Esophagus muscularis mucosa (tissue), 3 donors: Measurements from ENCODE around the gene CDH2.

Experiments
- POLR2AphosphoS5 ChIP-seq, 2 donors: sonication (generic); formaldehyde crosslinking; IDR thresholded peaks; one replicate each; pipeline ENCODE4 v1.6.1; 2017; ENCODE audit warnings: antibody characterized with exemption in 2 of 2
- TF ChIP-seq, protein P1 (sequence below), 3 experiments: fragments of 200-600 bp in 2 of 3; fragments of 450-650 bp in 1 of 3; sonication (generic) in 2 of 3; IDR thresholded peaks; one replicate each; pipeline ENCODE4 v1.5.1; 2017 to 2019; ENCODE audit warnings: antibody characterized with exemption in 3 of 3, mild to moderate bottlenecking in 2 of 3, moderate library complexity in 1 of 3

DNA sequence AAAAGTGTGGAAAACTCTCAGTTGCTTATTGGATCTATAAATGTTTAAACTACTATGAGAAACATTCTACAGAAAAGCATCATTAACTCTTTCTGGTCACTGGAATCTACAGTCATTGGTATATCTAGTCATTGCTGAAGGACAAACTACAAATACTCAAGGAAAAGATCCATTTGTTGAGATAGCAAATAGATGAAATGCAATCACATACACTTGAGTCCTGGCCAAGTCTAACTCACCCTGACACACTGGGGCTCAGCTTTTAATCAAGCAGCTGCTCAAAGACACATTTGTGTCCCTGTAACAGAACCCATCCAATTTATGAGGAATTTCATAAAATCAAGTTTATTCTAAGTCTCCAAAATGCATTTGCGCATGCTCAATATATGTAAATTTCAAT, 68.7 kb downstream of the CDH2 start:
- TF ChIP-seq, protein P1, sequence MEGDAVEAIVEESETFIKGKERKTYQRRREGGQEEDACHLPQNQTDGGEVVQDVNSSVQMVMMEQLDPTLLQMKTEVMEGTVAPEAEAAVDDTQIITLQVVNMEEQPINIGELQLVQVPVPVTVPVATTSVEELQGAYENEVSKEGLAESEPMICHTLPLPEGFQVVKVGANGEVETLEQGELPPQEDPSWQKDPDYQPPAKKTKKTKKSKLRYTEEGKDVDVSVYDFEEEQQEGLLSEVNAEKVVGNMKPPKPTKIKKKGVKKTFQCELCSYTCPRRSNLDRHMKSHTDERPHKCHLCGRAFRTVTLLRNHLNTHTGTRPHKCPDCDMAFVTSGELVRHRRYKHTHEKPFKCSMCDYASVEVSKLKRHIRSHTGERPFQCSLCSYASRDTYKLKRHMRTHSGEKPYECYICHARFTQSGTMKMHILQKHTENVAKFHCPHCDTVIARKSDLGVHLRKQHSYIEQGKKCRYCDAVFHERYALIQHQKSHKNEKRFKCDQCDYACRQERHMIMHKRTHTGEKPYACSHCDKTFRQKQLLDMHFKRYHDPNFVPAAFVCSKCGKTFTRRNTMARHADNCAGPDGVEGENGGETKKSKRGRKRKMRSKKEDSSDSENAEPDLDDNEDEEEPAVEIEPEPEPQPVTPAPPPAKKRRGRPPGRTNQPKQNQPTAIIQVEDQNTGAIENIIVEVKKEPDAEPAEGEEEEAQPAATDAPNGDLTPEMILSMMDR (IDR thresholded peaks at IDR 0.05) = no peak
- no peak for TF ChIP-seq POLR2AphosphoS5 (IDR thresholded peaks at IDR 0.05)
